HTERT RPE-1 (cell line): Measurements from ENCODE around the gene PALMD.

Experiments
- in situ Hi-C: fragments of 300-500 bp; cut with MboI; formaldehyde crosslinking; loops from 4 replicates; pipeline ENCODE4 v1.14.3; 2020; ENCODE audit warnings: low sequenced_read_pairs

PALMD gene

DNA sequence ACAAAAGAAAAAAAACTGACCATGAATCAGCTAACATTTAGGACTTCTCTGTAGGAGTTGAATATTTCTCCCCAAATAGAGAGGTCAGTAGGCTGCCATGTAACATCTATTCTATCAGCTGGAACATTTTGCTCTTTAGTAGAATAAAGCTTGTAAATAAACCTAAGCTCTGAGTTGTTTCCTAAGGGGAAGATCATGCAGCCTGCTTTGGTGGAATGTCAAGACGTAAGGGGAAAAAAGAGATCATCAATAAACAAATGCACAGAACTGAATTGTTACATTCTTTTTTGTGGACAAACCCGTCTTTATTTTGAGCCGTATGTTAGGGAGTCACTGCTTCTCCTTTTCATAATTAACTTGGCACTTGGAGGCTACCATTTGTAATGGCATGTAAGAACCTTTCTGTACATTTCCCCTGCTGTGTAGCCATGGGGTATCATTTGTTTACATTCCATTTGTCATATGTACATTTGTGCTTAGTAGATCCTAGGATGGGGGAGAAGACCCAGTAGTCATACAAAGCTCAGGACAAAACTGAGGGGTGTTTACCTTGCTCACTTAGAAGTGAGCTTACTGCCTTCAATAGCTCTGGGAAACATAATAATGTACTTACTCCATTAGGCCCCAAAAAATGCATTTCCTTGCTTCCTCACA lies 10.8 kb upstream of the PALMD start:
- in situ Hi-C loops, result no loop called here

DNA sequence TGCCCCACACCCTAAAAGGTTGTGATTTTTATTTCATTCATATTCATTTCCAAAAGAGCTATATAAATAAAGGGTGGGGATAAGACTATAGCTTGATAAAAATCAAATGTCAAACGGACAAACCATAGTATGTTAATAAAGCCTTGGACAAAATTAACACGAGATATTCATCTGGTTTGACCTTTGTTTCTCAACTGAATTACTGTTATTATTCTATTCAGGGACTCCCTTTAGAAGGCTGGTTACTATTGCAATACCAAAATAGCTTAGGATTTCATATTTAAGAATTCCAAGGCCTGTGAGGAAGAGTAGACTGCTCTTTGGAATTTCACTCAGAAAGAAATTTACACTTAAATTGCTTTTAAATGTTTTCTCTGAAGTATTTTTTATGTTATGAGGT lies 10.2 kb upstream of the PALMD start:
- in situ Hi-C loops, result no loop called here

DNA sequence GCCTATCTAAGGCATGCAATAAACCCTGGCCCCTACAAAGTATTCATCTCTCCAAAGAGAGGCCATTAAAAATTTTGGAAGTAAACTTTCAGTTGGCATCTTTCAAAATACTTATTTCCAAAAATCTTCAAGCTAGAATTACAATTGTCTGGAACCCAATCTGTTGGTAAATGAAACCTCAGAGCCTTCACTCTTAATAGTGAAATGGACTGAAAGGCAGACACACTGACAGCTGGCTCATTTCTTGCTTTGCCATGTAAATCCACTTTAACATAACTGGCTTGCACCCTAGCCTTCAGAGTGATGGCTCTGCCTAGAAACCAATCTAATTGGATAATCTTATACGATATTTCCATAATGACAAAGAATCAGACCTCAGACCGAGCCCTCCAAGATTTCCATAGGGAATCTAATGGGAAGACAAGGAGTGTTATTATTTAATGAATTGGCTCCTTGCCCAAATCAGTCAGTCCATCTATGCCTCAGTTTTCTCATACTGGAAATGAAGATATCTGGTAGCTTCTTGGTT lies 9.2 kb upstream of the PALMD start:
- in situ Hi-C loops, result no loop called here

DNA sequence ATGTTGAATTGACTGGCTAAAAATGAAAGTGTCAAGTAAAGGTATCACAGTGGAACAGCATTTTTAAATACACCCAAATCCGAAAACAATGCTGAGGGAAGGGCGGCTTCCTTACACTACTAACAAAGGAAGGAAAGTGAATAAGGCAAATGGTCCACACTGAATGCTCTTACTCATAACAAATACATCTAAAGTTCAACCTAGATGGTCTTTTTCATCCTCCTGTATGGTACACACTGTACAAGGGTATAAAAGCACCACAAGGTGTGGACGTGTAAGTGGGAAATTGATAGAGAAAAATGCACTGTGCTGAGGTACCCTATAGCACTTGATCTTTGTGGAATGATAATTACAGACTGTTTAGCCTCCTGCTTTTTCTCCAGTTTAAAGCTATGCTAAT lies 7.1 kb upstream of the PALMD start:
- in situ Hi-C loops, result no loop called here

DNA sequence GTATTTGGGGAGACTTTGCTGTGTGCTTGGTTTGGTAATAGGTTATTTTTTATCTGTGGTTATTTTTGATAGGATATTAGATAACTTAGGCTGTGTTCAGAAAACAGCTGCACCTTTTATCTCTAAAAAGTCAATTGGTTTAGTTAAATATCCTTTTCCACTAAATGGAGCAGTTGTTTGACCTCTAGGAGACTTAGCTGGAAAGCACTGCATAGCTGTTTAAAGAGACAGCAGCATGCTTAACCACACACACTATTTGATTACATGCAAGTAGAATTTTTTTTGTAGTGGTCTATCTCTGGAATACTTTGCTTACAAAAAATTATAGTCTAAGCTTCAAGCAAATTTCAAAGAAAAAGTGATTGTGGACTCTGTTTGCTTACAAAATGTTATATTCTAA lies 6.5 kb upstream of the PALMD start:
- in situ Hi-C loops, result no loop called here

DNA sequence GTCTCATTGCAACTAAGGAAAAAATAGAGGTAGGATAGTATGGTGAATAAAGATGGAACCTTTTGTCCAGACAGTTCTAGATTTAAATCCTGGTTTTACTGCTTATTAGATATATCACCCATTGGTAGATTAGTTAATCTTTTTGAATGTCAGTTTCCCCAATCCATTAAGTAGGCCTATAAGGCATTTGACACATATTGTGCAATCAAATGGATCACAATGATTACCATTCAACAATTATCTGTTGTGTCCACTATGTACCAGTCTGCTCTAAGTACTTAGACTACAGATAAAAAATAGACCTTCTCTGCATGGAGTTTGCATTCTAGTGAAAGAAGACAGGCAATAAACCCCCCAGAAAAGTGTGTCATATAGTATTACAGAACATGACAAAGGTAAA lies 6.0 kb upstream of the PALMD start:
- in situ Hi-C loops, result no loop called here

DNA sequence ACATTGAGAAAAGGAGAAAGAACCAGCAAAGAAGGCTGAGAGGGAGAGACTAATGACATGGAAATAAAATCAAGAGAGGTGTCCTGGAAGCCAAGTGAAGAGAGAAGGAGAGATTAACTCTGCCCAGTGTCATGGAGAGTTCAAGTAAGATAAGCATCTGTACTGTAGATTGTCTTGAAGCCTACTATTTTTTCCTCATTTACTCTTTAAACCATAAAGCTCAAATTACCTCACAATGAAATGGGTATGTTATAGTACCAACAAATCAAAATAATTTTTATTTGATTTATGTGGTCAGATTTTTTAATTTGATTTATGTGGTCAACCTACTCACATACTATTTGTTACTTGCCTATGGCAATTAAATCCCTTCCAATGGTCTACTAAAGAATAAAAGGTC lies 5.2 kb upstream of the PALMD start:
- in situ Hi-C loops, result no loop called here

DNA sequence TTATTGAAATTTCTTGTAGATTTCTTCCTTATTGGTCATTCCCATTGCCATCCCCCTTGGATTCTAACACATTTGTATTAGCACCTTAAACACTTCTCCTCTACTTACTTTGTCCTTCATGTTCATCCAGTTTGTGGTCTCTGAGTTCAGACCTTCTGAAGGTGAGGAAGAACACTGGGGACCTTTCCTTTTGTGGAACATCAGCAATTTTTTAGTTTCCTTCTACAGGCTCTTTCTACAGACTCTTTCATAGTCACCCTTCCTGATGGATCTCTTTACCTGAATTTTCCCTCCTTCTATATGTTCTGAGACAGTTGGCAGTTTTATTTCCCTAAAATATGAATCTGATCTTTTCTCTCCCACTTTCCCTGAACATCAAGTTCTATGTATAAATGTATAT lies 4.4 kb upstream of the PALMD start:
- in situ Hi-C loops, result no loop called here

DNA sequence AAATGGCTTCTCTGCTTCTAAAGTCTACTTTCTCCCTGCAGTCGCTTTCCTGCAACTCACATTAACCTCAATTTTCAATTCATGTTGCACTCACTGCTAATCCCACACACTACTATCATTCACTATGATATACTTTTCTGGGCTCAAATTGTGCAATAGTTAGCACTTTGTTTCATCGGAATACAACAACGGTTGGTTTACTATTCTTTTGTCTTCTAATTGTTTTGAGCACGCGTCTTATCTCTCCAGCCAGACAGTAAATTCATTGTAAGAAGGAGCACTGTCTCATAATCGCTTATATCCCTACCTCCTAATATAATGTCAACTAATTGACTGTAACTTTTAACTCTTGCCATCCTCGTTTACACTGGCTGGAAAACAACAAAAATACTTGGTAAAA lies 3.9 kb upstream of the PALMD start:
- in situ Hi-C loops, result no loop called here

DNA sequence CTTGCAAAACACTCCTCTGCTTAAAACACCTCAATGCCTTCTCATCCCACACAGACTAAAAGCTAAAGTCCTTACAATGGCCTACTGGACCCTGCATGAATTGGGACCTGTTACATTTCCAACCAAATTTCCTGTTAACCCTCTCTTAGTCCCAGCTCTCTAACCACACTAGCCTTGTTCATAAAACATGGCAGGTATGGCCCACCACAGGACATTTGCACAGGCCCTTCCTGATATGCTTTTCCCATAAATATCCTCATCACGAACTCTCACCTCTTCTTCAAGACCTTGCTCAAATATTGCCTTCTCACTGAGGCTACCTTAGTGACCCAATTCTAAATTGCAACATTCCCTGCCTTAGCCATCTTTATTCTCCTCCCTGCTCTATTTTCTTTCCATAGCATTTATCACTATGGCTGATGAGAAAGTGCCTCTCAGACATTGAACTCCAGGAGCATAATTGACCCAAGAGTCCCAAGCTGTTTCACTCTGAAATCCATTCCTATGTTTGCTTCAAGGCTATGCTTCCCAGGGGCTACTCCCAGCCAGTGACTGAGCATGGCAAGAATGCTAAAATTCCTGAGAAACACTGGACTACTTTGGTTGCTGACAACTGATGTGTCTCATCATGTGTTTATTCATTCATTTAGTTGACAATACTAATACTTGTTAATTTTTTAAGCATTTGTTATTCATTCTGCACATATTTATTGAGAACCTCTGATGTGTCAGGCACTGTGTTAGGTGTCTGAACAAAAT lies 2.7 kb upstream of the PALMD start:
- in situ Hi-C loops, result no loop called here

DNA sequence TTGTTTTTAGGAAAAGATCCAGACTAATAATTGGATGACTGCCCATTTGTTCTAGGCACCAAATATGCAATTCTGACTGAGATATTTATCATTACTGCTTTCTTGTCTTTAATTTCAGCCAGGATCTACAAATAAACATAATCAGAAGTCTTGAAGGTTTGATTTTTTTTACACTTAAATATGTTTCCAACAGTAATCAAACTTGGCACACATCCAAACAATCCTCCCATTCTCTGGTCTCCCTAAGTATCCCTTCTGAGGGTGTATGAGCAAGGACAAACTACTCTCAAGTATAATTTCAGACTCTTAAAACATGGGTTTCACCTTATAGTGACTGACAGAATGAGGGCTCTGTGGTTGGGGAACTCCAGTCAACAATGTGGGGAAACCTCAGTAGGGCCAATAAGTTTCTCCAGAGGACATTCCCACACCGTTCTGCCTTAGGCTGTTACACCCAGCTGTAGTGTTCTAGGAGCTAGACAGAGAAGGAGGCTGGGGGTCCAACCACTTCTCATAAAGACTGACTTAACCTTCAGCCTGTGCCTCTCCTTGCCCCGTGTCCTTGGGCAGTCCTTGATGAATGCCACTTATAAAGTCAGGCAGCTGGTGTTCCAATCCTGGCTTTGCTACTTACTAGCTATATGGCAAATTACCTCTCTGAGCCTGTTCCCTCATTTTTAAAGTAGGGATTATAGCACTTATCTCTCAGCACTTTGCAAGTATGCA lies 1.5 kb upstream of the PALMD start:
- in situ Hi-C loops, result no loop called here

DNA sequence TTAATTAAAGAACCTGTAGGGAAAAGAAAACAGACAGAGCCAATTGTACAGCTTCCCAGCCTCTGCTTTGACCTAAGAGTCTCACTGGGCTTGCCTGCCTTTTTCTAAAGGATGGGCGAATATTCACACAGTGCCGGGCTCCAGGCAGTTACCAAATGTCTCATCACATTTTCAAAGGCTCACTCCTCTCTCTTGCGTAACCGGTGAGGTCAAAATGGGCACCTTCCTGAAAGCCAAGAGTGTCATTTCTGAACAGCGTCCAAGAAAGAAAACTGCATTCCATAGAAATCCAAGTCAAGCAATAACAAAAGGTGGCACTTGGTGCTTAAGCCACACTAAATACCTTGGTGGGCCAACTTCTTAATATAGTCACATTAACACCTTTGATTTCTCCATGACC lies 710 bp upstream of the PALMD start:
- in situ Hi-C loops, result no loop called here

DNA sequence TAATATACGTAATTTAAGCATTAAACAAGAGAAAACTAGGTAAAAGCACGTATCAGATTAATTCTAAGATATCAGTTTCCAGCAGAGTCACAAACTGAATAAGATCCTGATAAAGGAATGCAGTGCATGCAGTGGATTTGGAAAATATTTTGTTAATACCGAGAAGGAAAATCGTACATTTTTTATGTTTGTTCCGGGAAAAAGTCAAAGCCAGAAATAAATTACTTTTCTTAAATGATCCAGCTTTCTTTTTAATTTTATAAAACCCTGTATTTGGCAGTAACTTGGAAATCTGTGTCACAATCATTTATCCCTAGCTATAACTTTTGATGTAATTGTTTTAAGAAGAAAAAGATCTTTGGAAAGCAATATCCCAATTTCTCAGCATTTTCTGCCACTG lies 955 bp downstream of the PALMD start:
- in situ Hi-C loops, result no loop called here

DNA sequence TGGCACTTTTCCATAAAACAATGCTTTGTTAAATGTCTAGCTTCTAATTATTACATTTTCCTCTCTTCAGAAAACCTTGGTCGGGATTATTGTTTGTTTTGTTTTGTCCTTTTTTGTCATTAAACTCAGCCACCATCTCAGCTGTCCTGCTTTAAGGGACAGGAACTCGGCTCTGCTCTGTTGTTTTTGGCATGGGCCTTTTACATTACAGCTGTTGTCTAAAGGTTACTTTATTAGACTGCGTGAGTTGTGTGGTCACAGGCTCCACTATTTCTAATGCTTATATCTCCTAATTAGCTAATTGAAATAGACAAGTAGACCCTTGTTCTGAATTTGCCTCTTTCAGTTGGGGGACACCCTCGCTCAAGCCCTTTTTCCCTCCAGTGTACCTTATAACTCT lies 1.6 kb downstream of the PALMD start:
- in situ Hi-C loops, result no loop called here

DNA sequence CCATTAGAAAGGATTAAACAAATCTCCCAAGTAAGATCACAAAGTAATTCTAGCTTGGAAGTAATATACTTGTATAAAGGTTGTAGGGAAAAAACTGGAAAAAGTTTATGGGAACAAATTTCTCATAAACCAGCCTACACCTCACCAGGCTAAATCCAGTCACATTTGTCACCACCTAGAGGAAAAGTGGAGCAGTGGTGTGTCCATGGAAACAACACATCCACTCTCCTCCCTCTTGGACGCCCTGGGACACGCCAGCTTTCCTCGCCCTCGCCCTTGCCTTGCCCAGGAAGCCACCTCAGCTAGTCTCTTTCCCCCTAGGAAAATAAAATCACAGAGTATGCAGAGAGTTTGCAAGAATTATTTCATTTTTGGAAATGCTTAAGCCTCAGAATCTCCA lies 2.2 kb downstream of the PALMD start:
- in situ Hi-C loops, result no loop called here

DNA sequence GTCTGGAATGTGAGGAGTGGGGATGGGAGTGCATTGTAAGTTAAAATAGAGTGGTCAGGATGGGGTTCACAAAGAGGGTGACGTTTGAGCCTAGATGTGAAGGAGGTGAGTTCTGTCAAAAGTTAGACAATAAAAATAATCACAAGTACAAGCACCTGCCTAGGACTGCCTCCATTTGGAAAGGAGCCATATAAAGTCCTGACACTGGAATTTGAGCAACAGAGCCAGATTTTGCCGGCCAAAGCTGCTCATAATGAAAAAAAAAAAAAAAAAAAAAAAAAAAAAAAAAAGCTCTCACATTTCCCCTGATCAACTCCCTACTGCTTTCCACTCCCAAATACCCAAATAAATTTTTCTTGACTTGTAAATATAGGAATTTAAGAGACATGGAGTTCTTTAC lies 4.1 kb downstream of the PALMD start:
- in situ Hi-C loops, result no loop called here

DNA sequence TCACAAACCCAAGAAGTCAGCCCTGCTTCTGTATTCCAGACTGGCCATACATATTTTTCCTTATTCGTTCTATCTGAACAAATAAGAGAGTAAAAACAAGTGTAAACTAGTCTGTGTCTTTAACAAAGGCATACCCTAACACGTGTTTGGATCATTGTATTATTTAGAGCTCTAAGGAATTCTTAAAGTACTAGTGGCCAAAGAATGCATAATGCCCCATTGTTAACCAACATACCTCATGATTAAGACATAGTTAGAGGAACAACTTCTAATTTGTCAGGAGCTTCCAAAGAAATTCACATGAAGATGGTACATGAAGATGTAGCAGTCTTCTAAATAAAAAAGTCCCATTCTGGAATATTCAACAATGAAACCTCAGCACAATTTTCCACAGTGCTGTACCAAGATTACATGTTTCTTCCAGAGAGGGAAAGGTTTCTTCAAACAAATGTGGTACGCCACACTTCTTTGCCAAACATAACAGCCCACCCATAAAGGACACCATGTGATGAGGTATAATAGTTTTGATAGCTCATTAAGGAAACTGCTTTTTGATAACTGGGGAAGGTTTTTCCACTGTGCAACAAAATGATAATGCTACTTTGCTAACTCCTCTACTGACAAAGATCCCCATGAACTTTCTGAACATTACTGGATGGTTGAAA lies 5.0 kb downstream of the PALMD start:
- in situ Hi-C loops, result no loop called here

DNA sequence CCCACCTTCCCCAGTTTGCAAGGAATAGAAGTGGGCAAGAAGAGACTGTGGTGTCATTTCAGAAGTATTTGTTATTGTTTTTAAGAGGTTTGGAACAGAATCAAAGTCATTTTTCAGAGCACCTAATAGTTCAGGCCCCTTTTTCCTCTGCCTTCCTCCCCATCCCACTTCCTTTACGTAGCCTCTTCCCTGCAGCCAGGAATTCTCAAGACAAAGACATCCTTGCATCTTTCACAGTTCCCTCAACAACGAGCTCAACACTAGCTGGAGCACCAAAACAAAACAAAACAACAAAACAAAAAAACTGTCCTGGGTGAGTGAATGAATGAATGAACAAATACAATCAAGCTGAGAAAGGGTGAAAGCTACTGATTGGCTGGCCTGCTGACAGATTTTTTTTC lies 7.0 kb downstream of the PALMD start:
- in situ Hi-C loops, result no loop called here

DNA sequence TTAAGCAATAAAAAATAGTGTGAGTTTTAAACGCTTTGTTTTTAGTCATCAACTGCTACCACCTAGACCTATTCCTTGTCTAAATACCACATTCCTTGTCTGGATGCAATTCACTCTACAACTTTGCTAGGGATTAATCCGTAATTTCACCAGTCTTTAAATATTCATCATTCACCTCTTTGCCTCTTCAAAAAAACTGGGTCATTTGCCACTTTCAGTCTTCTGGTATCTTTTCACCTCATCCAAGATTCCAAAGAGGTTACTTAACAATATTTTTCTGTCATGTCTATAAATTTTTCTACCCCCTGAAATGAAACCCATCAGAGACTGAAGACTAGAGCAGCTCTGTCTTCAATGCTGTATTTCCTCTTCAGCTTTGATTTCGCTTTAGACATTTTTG lies 9.5 kb downstream of the PALMD start:
- in situ Hi-C loops, result no loop called here

DNA sequence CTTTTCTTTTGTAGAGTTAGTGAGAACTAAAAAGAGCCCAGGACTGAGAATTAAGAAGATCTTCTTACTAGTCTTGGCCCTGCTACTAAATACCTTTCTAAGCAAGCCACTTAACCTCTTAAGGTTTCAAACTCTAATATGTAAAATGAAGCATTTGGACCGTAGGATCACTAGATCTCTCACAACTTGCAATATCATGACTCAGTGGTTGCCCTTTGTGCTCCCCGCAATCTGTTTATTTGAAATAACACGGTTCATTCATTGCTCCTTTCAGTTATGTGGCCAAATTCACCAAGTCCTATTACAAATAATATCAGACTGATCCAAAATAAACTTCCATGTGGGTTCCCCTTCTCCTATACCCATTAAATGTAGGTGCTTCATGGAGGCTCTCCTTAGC lies 10.8 kb downstream of the PALMD start:
- in situ Hi-C loops, result no loop called here

DNA sequence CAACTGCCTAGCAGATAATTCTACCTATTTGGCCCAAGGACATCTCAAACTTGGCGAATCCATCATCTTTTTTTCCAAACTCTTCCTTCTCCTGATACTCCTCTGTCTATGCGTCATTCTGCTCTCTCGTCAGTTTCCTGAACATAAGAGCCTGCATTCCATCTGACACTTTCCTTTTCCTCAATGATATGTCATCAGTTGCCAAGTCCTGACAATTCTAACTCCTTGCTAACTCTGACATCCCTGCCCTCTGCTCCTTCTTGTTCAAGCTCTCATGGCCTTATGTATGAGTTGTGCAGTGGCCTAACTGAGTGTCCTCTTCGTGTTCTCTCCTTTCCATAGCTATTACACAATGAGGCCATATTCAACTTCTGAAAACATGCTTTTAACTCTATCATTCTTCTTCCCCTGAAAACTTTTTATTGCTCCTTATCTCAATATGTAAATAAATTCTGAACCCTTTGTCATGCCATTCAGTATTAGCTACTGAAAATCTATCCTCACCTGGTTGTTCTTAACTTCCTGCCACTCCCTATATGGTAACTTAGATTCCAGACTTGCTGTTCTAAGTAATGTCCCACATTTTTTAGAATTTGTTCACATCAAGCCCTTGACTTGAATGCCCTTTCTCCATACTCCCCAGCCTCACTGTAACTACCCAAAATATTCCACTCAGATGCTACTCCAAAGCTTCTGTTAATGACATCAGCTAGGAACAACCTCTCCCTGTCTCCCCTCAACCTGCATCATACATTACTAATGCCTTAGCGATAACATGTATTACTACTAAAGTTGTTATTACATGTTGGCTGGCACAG lies 11.5 kb downstream of the PALMD start:
- in situ Hi-C loops, result no loop called here
